Mesenteric fat pad (tissue), 1 donor: ENCODE data around the gene DBNDD2. TPM values are rescaled to one million over a fixed set of nuclear protein-coding genes. Genes with fewer than 3 reads are reported as not detected.
A peak's percentile ranks its signal among the peaks of the same experiment; 100 is the strongest.

ENCODE experiments used
- DNase-seq: peaks from one replicate; pipeline ENCODE4 v3.0.0-alpha.2; 2020; ENCODE audit warnings: low spot score
- total RNA-seq: library from RNA; stranded (reverse); fragmentation: NEBNext Ultra II Directional; extraction: Animal tissue kit (Norgen Biotek cat#: 25700); gene quantifications from one replicate; pipeline ENCODE4 v1.2.1, GENCODE V29; 2021
- donor health status: DM: yes; HTN: yes; CAD: no.

Gene DBNDD2
- total RNA-seq, 1 donor from 2014 or later: 28.7 TPM

- peak; percentile 94 for DNase-seq
Measured at GRCh38 chr20:45415822-45416637, 7.9 kb downstream of the DBNDD2 start, which contains the start of gene PIGT. TSS of gene PIGT (plus strand) at chr20:45416141. CDS start at chr20:45416157, 16 bp downstream.

- DNase-seq: no peak
Measured at GRCh38 chr20:45416917-45417316, 8.8 kb downstream of the DBNDD2 start.

- DNase-seq: no peak
Measured at GRCh38 chr20:45419188-45420091, 11.4 kb downstream of the DBNDD2 start.

- DNase-seq: no peak
Measured at GRCh38 chr20:45420125-45420524, 12.0 kb downstream of the DBNDD2 start.

- no peak for DNase-seq
Measured at GRCh38 chr20:45423700-45424099, 15.6 kb downstream of the DBNDD2 start.

- no peak for DNase-seq
Measured at GRCh38 chr20:45425561-45425960, 17.5 kb downstream of the DBNDD2 start.

GRCh38 chr20:45426320-45427016 lies 18.4 kb downstream of the DBNDD2 start:
- no peak for DNase-seq

- DNase-seq: no peak
Measured at GRCh38 chr20:45427236-45428149, 19.4 kb downstream of the DBNDD2 start.

GRCh38 chr20:45429618-45430017 lies 21.5 kb downstream of the DBNDD2 start:
- DNase-seq: no peak

- no peak for DNase-seq
Measured at GRCh38 chr20:45432294-45432693, 24.2 kb downstream of the DBNDD2 start.

GRCh38 chr20:45433316-45433715 lies 25.2 kb downstream of the DBNDD2 start:
- DNase-seq: no peak

GRCh38 chr20:45433976-45434375 lies 25.9 kb downstream of the DBNDD2 start:
- no peak for DNase-seq

- peak; percentile 96 for DNase-seq
Measured at GRCh38 chr20:45436732-45437485, 28.8 kb downstream of the DBNDD2 start.

GRCh38 chr20:45440424-45440823 lies 32.3 kb downstream of the DBNDD2 start:
- no peak for DNase-seq

GRCh38 chr20:45440891-45441685 lies 33.0 kb downstream of the DBNDD2 start:
- no peak for DNase-seq

GRCh38 chr20:45441746-45442145 lies 33.7 kb downstream of the DBNDD2 start:
- DNase-seq: no peak

GRCh38 chr20:45444050-45444449 lies 36.0 kb downstream of the DBNDD2 start:
- no peak for DNase-seq

- DNase-seq: no peak
Measured at GRCh38 chr20:45445805-45446562, 37.9 kb downstream of the DBNDD2 start.
